ENCODE measurements around the gene OTOR.

Gene OTOR

DNA sequence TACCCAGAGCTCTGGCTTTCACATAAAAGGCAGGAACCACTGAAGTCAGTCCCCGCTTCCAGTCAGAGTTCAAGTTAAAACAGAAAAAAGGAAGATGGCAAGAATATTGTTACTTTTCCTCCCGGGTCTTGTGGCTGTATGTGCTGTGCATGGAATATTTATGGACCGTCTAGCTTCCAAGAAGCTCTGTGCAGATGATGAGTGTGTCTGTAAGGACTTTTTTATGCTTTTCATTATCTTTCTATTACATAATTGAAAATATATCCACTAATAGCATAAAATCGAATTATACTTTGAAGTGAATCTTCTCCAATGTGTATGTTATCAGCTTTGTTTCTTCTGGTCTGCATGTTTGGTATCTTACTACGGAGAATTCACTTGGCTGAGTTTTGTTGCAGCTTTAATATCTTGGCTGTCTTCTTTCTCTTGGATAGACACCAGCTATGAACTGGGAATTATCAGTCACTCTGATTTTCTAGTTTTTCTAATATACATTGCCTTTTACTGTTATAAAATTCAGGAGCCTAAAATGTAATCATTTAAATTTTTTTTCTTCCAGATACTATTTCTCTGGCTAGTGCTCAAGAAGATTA, at the start of gene OTOR:
Gene OTOR, plus strand, starts transcription at position 51 of the 593 bp plus-strand sequence. Its CDS starts 44 bp downstream, at position 95.
- H3K27ac ChIP-seq: no peak within 1 kb of the TSS
- TF ChIP-seq, protein P1, sequence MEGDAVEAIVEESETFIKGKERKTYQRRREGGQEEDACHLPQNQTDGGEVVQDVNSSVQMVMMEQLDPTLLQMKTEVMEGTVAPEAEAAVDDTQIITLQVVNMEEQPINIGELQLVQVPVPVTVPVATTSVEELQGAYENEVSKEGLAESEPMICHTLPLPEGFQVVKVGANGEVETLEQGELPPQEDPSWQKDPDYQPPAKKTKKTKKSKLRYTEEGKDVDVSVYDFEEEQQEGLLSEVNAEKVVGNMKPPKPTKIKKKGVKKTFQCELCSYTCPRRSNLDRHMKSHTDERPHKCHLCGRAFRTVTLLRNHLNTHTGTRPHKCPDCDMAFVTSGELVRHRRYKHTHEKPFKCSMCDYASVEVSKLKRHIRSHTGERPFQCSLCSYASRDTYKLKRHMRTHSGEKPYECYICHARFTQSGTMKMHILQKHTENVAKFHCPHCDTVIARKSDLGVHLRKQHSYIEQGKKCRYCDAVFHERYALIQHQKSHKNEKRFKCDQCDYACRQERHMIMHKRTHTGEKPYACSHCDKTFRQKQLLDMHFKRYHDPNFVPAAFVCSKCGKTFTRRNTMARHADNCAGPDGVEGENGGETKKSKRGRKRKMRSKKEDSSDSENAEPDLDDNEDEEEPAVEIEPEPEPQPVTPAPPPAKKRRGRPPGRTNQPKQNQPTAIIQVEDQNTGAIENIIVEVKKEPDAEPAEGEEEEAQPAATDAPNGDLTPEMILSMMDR (IDR thresholded peaks at IDR 0.05): no peak
- no peak for TF ChIP-seq ZFX (IDR thresholded peaks at IDR 0.05; ENCODE audit: borderline replicate concordance)

DNA sequence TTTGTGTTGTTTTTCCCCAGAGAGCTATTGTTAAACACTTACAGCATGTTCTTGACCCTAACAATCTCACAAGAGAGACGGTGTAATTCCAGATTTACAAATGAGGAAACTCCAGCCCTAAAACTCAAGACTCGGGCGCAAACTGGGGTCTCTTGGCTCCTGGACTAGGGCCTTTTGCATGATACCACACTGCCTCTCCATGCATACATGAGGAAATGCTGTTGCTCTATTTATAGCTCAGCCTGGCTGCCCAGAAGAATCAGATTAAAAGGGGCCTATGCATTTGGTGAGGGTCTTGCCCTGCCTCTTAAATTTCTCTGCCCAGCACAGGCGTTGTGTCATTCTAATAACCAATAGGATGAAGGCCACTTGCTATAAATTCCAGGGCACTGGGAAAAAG, 48.9 kb upstream of the OTOR start:
- H3K27ac ChIP-seq: no peak overlapping the region
- TF ChIP-seq ZFX (IDR thresholded peaks at IDR 0.05; ENCODE audit: borderline replicate concordance): no peak
- TF ChIP-seq, protein P1 (IDR thresholded peaks at IDR 0.05): no peak

GRCh38 chr20:16701296-16701695, 46.9 kb upstream of the OTOR start:
- no peak overlapping the region for H3K27ac ChIP-seq
- no peak for TF ChIP-seq ZFX (IDR thresholded peaks at IDR 0.05; ENCODE audit: borderline replicate concordance)
- TF ChIP-seq, protein P1 (IDR thresholded peaks at IDR 0.05): peak; percentile 41

DNA sequence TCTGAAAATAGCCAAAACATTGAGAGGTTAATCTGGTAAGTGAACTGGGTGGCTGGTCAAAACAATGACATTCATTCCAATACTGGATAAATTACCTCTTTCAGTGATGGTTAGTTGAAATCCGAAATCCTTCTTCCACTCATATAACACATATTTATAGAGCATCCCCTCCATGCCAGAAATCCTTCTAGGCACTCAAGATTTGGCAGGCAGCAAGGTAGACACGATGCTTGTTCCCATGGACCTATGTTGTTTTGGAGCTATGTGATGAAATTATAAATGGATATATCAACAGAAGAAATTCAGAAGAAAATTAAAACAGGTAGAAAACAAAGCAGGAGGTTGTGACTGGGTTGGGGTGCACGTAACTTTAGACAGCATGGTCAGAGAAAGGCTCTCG, 44.6 kb upstream of the OTOR start:
- no peak for TF ChIP-seq ZFX (IDR thresholded peaks at IDR 0.05; ENCODE audit: borderline replicate concordance)
- TF ChIP-seq, protein P1 (IDR thresholded peaks at IDR 0.05): no peak

DNA sequence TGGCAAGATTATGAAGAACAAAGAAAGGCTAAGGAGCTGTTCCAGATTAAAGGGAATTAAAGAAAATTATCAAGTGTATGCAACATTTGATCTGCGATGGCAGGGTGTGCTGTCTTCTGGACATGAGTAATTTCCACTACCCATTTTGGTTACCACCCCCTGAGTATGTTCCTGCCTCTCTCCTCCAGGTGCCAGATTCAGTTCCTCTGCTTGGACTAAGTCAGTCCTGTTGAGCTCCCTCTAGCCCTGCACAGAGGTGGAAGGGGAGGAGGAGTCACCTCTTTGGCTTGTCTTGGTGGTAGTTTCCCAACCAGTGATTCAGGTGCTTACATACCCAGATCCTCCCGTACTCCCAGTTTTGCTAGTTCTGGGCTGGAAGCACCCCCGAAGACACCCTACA, 40.5 kb upstream of the OTOR start:
- no peak overlapping the region for H3K27ac ChIP-seq
- no peak for TF ChIP-seq ZFX (IDR thresholded peaks at IDR 0.05; ENCODE audit: borderline replicate concordance)
- TF ChIP-seq, protein P1 (IDR thresholded peaks at IDR 0.05): no peak

More for the DNA sequence above, 44.6 kb upstream of the OTOR start:
- H3K27ac ChIP-seq: no peak overlapping the region

DNA sequence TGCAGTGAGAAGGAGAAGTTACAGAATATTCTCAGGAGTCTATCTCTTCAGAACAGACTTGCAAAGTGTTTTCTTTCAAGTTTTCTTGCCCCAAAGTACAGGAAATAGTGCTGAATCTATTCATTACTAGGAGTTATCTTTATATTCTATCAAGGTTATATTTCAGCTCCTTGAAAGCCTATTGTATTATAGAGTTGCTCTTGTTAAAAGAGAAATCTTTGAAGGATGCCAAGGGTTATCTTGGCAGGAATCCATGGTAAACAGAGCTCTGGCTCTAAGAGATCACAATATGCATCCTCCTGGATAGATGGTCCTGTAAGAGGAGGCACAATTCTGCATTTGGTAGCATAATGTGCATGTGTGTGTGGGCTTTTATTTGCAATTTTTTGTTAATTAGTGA, 39.6 kb upstream of the OTOR start:
- TF ChIP-seq ZFX (IDR thresholded peaks at IDR 0.05; ENCODE audit: borderline replicate concordance): no peak
- TF ChIP-seq, protein P1 (IDR thresholded peaks at IDR 0.05): no peak
- H3K27ac ChIP-seq: no peak overlapping the region

GRCh38 chr20:16709017-16709416, 39.1 kb upstream of the OTOR start:
- TF ChIP-seq ZFX (IDR thresholded peaks at IDR 0.05; ENCODE audit: borderline replicate concordance): no peak
- TF ChIP-seq, protein P1 (IDR thresholded peaks at IDR 0.05): no peak
- no peak overlapping the region for H3K27ac ChIP-seq
